ENCODE results near the gene ZNF451. TPM values are rescaled to one million over a fixed set of nuclear protein-coding genes. Genes with fewer than 3 reads are reported as not detected.

ZNF451 gene
- total RNA-seq, 1 donor from 2014 or later = 25.5 TPM

DNA sequence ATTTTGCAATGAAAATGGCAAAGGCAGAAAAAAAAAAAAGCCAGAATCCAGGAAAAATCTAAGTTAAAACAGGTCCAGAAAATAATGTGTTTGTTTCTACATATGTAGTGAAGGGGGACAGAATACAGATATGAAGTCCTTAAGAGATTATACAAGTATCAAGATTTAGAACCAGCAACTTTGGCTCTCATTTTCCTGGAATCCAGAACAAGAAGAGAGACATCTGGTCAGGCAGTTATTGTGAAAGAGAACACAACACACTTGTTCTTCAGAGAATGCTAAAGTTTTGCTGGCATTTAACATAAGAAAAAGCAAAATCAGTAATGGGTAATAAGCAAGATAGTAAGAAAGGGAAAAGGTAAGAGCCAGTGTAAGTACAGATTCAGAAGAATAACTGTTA is 103.2 kb downstream of the ZNF451 start:
- Histone ChIP-seq H3K36me3 (peaks cover 3% of the 10 kb centered on the region), H3K27me3 (ENCODE audit: low read depth) (no peaks in the 10 kb centered on the region), H3K4me1 (no peaks in the 10 kb centered on the region), H3K27ac (replicated peaks) (peak overlapping the region; percentile 35), H3K4me3 (no peak overlapping the region), H3K9me3 (replicated peaks) (no peaks in the 10 kb centered on the region)
- TF ChIP-seq CTCF (IDR thresholded peaks at IDR 0.05; ENCODE audit: borderline replicate concordance) = no peak
- intact Hi-C loops (cut with micrococcal nuclease) = no loop called here
- no peak for DNase-seq

- Histone ChIP-seq H3K9me3 (replicated peaks) (no peaks in the 10 kb centered on the region), H3K36me3 (peaks cover 3% of the 10 kb centered on the region), H3K4me3 (no peak overlapping the region), H3K27me3 (ENCODE audit: low read depth) (no peaks in the 10 kb centered on the region), H3K27ac (replicated peaks) (no peak overlapping the region), H3K4me1 (no peaks in the 10 kb centered on the region)
- intact Hi-C loops (cut with micrococcal nuclease) = no loop called here
- DNase-seq = no peak
- TF ChIP-seq CTCF (IDR thresholded peaks at IDR 0.05; ENCODE audit: borderline replicate concordance) = no peak
These were observed 105.5 kb downstream of the ZNF451 start for GRCh38 chr6:57195457-57195856.

DNA sequence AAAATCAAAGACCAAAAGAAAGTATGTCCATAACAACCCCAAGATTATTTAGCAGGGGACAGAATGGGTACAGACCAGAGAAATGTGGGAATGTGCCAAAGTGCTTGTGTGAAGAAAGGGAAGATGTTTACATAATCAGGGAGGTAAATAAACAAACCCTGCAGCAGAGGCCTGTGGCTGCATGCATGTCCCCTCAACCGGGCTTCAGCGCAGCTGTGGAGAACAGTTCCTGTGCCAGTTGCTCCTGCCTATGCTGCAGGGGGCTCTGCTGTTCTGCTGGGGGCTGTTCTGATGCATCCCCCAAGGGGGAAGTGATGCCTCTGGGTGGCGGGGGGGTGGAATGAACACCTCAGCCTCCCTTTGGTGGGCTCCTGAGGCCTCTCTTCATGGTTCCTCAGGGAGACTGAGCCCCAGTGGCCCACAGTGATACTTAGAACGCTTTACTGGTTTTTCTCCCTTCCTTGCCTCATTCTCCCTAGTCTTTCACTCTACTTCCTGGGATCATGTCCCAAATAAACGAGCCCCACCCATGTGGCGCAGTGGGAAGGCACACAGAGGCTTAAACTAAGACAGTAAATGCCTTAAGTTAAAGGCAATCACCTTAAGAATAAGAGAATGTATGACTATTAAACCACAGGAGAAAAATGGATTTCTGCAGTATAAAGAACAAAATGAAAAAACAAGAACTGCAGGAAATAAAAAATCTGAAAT is 109.1 kb downstream of the ZNF451 start:
- no peak for TF ChIP-seq CTCF (IDR thresholded peaks at IDR 0.05; ENCODE audit: borderline replicate concordance)
- H3K27ac ChIP-seq (replicated peaks) = no peak overlapping the region
- H3K4me3 ChIP-seq = no peak overlapping the region
- intact Hi-C loops (cut with micrococcal nuclease) = no loop called here
- no peaks in the 10 kb centered on the region for H3K9me3 ChIP-seq (replicated peaks)
- H3K27me3 ChIP-seq (ENCODE audit: low read depth) = no peaks in the 10 kb centered on the region
- H3K4me1 ChIP-seq = no peaks in the 10 kb centered on the region
- H3K36me3 ChIP-seq = no peaks in the 10 kb centered on the region
- no peak for DNase-seq

- DNase-seq = no peak
- no peak overlapping the region for H3K27ac ChIP-seq (replicated peaks)
- H3K4me3 ChIP-seq = no peak overlapping the region
- intact Hi-C loops (cut with micrococcal nuclease) = no loop called here
- no peak for TF ChIP-seq CTCF (IDR thresholded peaks at IDR 0.05; ENCODE audit: borderline replicate concordance)
- no peaks in the 10 kb centered on the region for H3K4me1 ChIP-seq
- H3K36me3 ChIP-seq = no peaks in the 10 kb centered on the region
- H3K27me3 ChIP-seq (ENCODE audit: low read depth) = no peaks in the 10 kb centered on the region
- H3K9me3 ChIP-seq (replicated peaks) = no peaks in the 10 kb centered on the region
These were observed 111.7 kb downstream of the ZNF451 start for GRCh38 chr6:57201718-57202117.

DNA sequence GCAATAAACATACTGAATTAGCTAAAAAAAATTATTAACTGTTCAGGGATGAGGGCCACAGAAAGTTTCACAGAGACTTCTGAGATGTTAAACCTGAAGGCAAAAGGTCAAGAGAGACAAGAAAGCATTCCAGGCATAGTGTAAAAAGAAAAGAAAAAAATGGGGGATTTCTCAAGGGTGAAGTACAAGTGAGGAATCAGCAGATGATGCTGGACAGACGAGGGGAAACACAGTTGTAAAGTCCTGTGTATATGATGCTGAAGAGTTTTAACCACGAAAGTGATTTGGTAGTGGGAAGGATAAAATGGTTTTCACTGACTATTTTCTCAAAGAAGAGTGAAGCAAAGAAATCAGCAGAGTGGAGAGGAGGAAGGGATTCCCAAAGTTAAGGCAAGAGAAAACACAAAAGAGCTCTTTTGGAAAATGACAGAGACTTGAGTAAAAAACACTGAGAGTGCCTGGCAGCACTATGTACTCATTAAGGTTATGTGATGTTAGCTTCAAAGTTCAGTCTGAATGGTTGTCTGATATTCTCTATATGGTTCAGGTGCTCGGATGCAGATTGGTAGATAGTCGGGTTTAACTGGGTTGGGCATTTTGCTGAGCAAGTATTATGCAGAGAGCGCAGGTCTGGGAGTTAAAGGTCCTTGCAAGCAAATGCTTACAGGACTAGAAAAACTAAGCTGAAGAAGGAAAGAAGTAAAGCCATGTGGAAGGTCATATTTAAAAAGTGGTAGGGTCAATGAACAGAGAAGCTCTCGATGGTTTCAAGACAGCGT is 115.8 kb downstream of the ZNF451 start:
- no peak for DNase-seq
- Histone ChIP-seq H3K27ac (replicated peaks) (no peak overlapping the region), H3K4me1 (no peaks in the 10 kb centered on the region), H3K36me3 (no peaks in the 10 kb centered on the region), H3K4me3 (no peak overlapping the region), H3K9me3 (replicated peaks) (no peaks in the 10 kb centered on the region), H3K27me3 (ENCODE audit: low read depth) (no peaks in the 10 kb centered on the region)
- no peak for TF ChIP-seq CTCF (IDR thresholded peaks at IDR 0.05; ENCODE audit: borderline replicate concordance)
- intact Hi-C loops (cut with micrococcal nuclease) = no loop called here
